Osteocyte (in vitro differentiated cells): Measurements from ENCODE around the gene ABHD17A. TPM values are rescaled to one million over a fixed set of nuclear protein-coding genes. Genes with fewer than 3 reads are reported as not detected.
"Not testable (repeated sequence)": the region's sequence is repeated elsewhere in the genome, so short reads cannot be mapped to it uniquely, and the experiment has no call there.

Source experiments
- DNase-seq: peaks from one replicate; pipeline ENCODE4 v3.0.0; 2021; ENCODE audit warnings: mixed read lengths; ENCODE audit not compliant: unreplicated experiment; ENCODE audit errors: extremely low spot score
- H3K27ac Mint-ChIP-seq: one replicate; pipeline ENCODE4 v1.8.0; 2021; ENCODE audit warnings: mild to moderate bottlenecking, mixed read lengths; ENCODE audit not compliant: unreplicated experiment
- H3K27me3 Mint-ChIP-seq: one replicate; pipeline ENCODE4 v1.8.0; 2021; ENCODE audit warnings: mixed read lengths; ENCODE audit not compliant: unreplicated experiment
- H3K36me3 Mint-ChIP-seq: one replicate; pipeline ENCODE4 v1.8.0; 2021; ENCODE audit warnings: mixed read lengths; ENCODE audit not compliant: unreplicated experiment
- H3K4me1 Mint-ChIP-seq: one replicate; pipeline ENCODE4 v1.8.0; 2021; ENCODE audit warnings: mixed read lengths; ENCODE audit not compliant: unreplicated experiment
- H3K4me3 Mint-ChIP-seq: one replicate; pipeline ENCODE4 v1.8.0; 2021; ENCODE audit warnings: mild to moderate bottlenecking, moderate library complexity, mixed read lengths; ENCODE audit not compliant: unreplicated experiment
- H3K9me3 Mint-ChIP-seq: one replicate; pipeline ENCODE4 v1.8.0; 2021; ENCODE audit warnings: mixed read lengths; ENCODE audit not compliant: unreplicated experiment
- CTCF ChIP-seq: fragments of 200-600 bp; sonication (generic); IDR thresholded peaks from 2 replicates; pipeline ENCODE4 v1.5.0; 2021; ENCODE audit warnings: antibody characterized with exemption, mild to moderate bottlenecking, moderate library complexity
- total RNA-seq: library from RNA; stranded (reverse); gene quantifications from 2 replicates; pipeline ENCODE4 v1.2.1, GENCODE V29; 2021

Gene ABHD17A
- total RNA-seq, 1 donor from 2014 or later = 63.4 TPM

- no peak for DNase-seq
- no peaks in the 10 kb centered on the region for H3K9me3 Mint-ChIP-seq
- peaks cover 30% of the 10 kb centered on the region for H3K4me1 Mint-ChIP-seq
- H3K4me3 Mint-ChIP-seq = no peak overlapping the region
- H3K27ac Mint-ChIP-seq = no peak overlapping the region
- H3K36me3 Mint-ChIP-seq = no peaks in the 10 kb centered on the region
- no peak for TF ChIP-seq CTCF
- no peaks in the 10 kb centered on the region for H3K27me3 Mint-ChIP-seq
Measured at GRCh38 chr19:1880611-1881392, 4.5 kb downstream of the ABHD17A start.

- not testable (repeated sequence) for H3K4me3 Mint-ChIP-seq, H3K27me3 Mint-ChIP-seq, H3K36me3 Mint-ChIP-seq, H3K9me3 Mint-ChIP-seq, H3K27ac Mint-ChIP-seq, DNase-seq
- H3K4me1 Mint-ChIP-seq = peaks cover 36% of the 10 kb centered on the region
Measured at GRCh38 chr19:1879982-1880381, 5.3 kb downstream of the ABHD17A start.

- H3K36me3 Mint-ChIP-seq, DNase-seq, H3K9me3 Mint-ChIP-seq, H3K27ac Mint-ChIP-seq, H3K4me3 Mint-ChIP-seq, H3K27me3 Mint-ChIP-seq: not testable (repeated sequence)
- peaks cover 38% of the 10 kb centered on the region for H3K4me1 Mint-ChIP-seq
Measured at GRCh38 chr19:1878583-1878982, 6.7 kb downstream of the ABHD17A start.

GRCh38 chr19:1877280-1877660, 8.0 kb downstream of the ABHD17A start:
- H3K4me3 Mint-ChIP-seq, DNase-seq, H3K9me3 Mint-ChIP-seq, H3K36me3 Mint-ChIP-seq, H3K27ac Mint-ChIP-seq, H3K27me3 Mint-ChIP-seq: not testable (repeated sequence)
- peaks cover 24% of the 10 kb centered on the region for H3K4me1 Mint-ChIP-seq

- not testable (repeated sequence) for H3K36me3 Mint-ChIP-seq
Measured at GRCh38 chr19:1876496-1877279, 8.6 kb downstream of the ABHD17A start.

GRCh38 chr19:1875646-1876495, 9.4 kb downstream of the ABHD17A start:
- Mint-ChIP-seq H3K4me1 (peaks cover 22% of the 10 kb centered on the region), H3K27ac (peak overlapping the region; percentile 91), H3K4me3 (peak overlapping the region; percentile 97), H3K36me3 (no peaks in the 10 kb centered on the region), H3K9me3 (no peaks in the 10 kb centered on the region), H3K27me3 (no peaks in the 10 kb centered on the region)
- peak; percentile 96 for DNase-seq
- TF ChIP-seq CTCF = no peak

More at GRCh38 chr19:1876496-1877279, 8.6 kb downstream of the ABHD17A start:
- H3K9me3 Mint-ChIP-seq, H3K27me3 Mint-ChIP-seq, DNase-seq: not testable (repeated sequence)
- Mint-ChIP-seq H3K4me3 (peak overlapping the region; percentile 97), H3K27ac (peak overlapping the region; percentile 91), H3K4me1 (peaks cover 22% of the 10 kb centered on the region)

- not testable (repeated sequence) for H3K36me3 Mint-ChIP-seq, H3K27me3 Mint-ChIP-seq, DNase-seq, H3K9me3 Mint-ChIP-seq
- Mint-ChIP-seq H3K27ac (peak overlapping the region; percentile 91), H3K4me1 (peaks cover 22% of the 10 kb centered on the region), H3K4me3 (peak overlapping the region; percentile 97)
Measured at GRCh38 chr19:1875265-1875645, 10.0 kb downstream of the ABHD17A start.
